MM.1S (cell line): ENCODE measurements around the gene NFKB2.
A peak's percentile ranks its signal among the peaks of the same experiment; 100 is the strongest.

Experiments used
- DNase-seq: peaks from one replicate; pipeline ENCODE4 v3.0.0-alpha.2; 2015
- H2AFZ ChIP-seq: fragments of 300-600 bp; sonication (generic); 2 replicates; pipeline ENCODE4 v1.6.0; 2016; ENCODE audit warnings: antibody characterized with exemption, low read length
- H3F3A ChIP-seq: fragments of 300-600 bp; sonication (generic); 2 replicates; pipeline ENCODE4 v1.6.1; 2016; ENCODE audit warnings: mild to moderate bottlenecking, antibody characterized with exemption, low read length, moderate library complexity, mixed read lengths; ENCODE audit not compliant: insufficient read depth
- H3K27ac ChIP-seq: fragments of 300-600 bp; sonication (generic); 2 replicates; pipeline ENCODE4 v1.5.1; 2016; ENCODE audit warnings: mild to moderate bottlenecking, low read length
- H3K27me3 ChIP-seq: fragments of 300-600 bp; sonication (generic); replicated peaks from 2 replicates; pipeline ENCODE4 v1.6.0; 2016; ENCODE audit warnings: low read length; ENCODE audit not compliant: insufficient read depth
- H3K36me3 ChIP-seq: fragments of 300-600 bp; sonication (generic); replicated peaks from 2 replicates; pipeline ENCODE4 v1.6.1; 2016; ENCODE audit warnings: mild to moderate bottlenecking, low read length, mixed read lengths; ENCODE audit not compliant: insufficient read depth
- H3K4me1 ChIP-seq: fragments of 300-600 bp; sonication (generic); 2 replicates; pipeline ENCODE4 v1.6.1; 2016; ENCODE audit warnings: low read length, mixed read lengths
- H3K4me2 ChIP-seq: fragments of 300-600 bp; sonication (generic); 2 replicates; pipeline ENCODE4 v1.6.0; 2016; ENCODE audit warnings: low read depth, low read length
- H3K4me3 ChIP-seq: fragments of 300-600 bp; sonication (generic); 2 replicates; pipeline ENCODE4 v1.5.1; 2016; ENCODE audit warnings: low read length, mixed read lengths
- H3K79me2 ChIP-seq: fragments of 300-600 bp; sonication (generic); 2 replicates; pipeline ENCODE4 v1.6.1; 2016; ENCODE audit warnings: mixed run types, low read length, mixed read lengths
- H3K9ac ChIP-seq: fragments of 300-600 bp; sonication (generic); 2 replicates; pipeline ENCODE4 v1.6.1; 2016; ENCODE audit warnings: low read length, mixed read lengths
- H3K9me2 ChIP-seq: fragments of 300-600 bp; sonication (generic); replicated peaks from 2 replicates; pipeline ENCODE4 v1.6.1; 2016; ENCODE audit warnings: mild to moderate bottlenecking, low read length, mixed read lengths; ENCODE audit not compliant: insufficient read depth
- H3K9me3 ChIP-seq: fragments of 300-600 bp; sonication (generic); replicated peaks from 2 replicates; pipeline ENCODE4 v1.6.1; 2016; ENCODE audit warnings: mild to moderate bottlenecking, low read length, mixed read lengths; ENCODE audit not compliant: insufficient read depth
- H4K20me1 ChIP-seq: fragments of 300-600 bp; sonication (generic); 2 replicates; pipeline ENCODE4 v1.6.1; 2016; ENCODE audit warnings: mild to moderate bottlenecking, low read length, moderate library complexity, mixed read lengths; ENCODE audit not compliant: insufficient read depth
- CTCF ChIP-seq: fragments of 300-600 bp; sonication (generic); IDR thresholded peaks from 2 replicates; pipeline ENCODE4 v1.5.1; 2016; ENCODE audit warnings: antibody characterized with exemption, low read length, mixed read lengths
- EZH2 ChIP-seq: fragments of 300-600 bp; sonication (generic); optimal IDR thresholded peaks from 2 replicates; pipeline ENCODE3; 2017; ENCODE audit warnings: low read depth, mild to moderate bottlenecking, antibody characterized with exemption, low read length, mixed read lengths
- EZH2phosphoT487 ChIP-seq: fragments of 300-600 bp; sonication (generic); IDR thresholded peaks from 2 replicates; pipeline ENCODE4 v1.6.1; 2018; ENCODE audit warnings: antibody characterized with exemption, low read length

Gene NFKB2

DNA sequence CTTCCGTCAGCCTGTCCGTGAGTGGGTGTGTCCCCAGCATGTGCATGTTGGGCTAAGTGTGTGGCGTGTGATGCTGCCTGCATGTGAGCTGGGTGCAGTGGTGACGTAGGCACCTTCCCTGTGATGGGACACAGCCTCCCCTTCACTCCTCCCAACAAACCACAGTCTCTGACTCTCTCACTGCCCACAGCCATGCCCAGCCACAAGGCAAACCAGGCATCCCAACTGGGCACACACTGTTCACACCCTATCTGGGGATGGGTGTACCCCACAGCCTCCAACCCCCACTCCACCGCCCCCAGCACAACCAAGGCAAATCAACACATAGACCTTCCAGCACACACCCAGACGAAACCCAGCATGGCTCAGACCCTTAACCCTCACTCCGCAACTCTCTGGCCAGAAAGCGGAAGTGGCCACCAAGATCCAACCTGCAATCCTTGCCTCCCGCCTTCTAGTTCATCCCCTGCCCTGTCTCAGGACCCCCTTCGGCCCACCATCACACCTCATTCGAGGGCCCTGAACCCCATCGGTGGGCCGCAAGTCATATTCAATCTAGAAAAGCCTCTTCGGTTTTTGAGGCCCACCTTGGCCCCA is 12.7 kb downstream of the NFKB2 start:
- DNase-seq: no peak

GRCh38 chr10:102408728-102409603 is 13.5 kb downstream of the NFKB2 start:
- Histone ChIP-seq H3K27me3 (peaks cover 68% of the 10 kb centered on the region), H3K36me3 (no peaks in the 10 kb centered on the region), H3K4me2 (peak overlapping the region; percentile 59), H3K27ac (no peak overlapping the region), H3K9ac (no peak overlapping the region), H3K9me3 (no peaks in the 10 kb centered on the region), H3F3A (0 out of 2 replicates have a peak, but pooled peaks cover 5% of the 10 kb centered on the region), H4K20me1 (no peaks in the 10 kb centered on the region), H3K4me3 (no peak overlapping the region), H3K79me2 (no peaks in the 10 kb centered on the region), H3K4me1 (no peaks in the 10 kb centered on the region), H3K9me2 (no peaks in the 10 kb centered on the region), H2AFZ (no peak overlapping the region)
- no peak for DNase-seq
- peak; percentile 75 for TF ChIP-seq EZH2
- no peak for TF ChIP-seq EZH2phosphoT487

More for the DNA sequence above, 12.7 kb downstream of the NFKB2 start:
- H3K9ac ChIP-seq: no peak overlapping the region
- no peaks in the 10 kb centered on the region for H3K9me2 ChIP-seq
- no peak overlapping the region for H3K4me2 ChIP-seq
- H3K9me3 ChIP-seq: no peaks in the 10 kb centered on the region
- no peak overlapping the region for H3K4me3 ChIP-seq
- H2AFZ ChIP-seq: no peak overlapping the region
- no peaks in the 10 kb centered on the region for H3K4me1 ChIP-seq
- no peaks in the 10 kb centered on the region for H3K79me2 ChIP-seq
- peaks cover 10% of the 10 kb centered on the region; the same call in 1 of the 2 replicates for H3F3A ChIP-seq
- no peaks in the 10 kb centered on the region for H4K20me1 ChIP-seq
- peaks cover 60% of the 10 kb centered on the region for H3K27me3 ChIP-seq
- no peak for TF ChIP-seq CTCF
- TF ChIP-seq EZH2: no peak
- TF ChIP-seq EZH2phosphoT487: no peak
- no peaks in the 10 kb centered on the region for H3K36me3 ChIP-seq
- no peak overlapping the region for H3K27ac ChIP-seq

DNA sequence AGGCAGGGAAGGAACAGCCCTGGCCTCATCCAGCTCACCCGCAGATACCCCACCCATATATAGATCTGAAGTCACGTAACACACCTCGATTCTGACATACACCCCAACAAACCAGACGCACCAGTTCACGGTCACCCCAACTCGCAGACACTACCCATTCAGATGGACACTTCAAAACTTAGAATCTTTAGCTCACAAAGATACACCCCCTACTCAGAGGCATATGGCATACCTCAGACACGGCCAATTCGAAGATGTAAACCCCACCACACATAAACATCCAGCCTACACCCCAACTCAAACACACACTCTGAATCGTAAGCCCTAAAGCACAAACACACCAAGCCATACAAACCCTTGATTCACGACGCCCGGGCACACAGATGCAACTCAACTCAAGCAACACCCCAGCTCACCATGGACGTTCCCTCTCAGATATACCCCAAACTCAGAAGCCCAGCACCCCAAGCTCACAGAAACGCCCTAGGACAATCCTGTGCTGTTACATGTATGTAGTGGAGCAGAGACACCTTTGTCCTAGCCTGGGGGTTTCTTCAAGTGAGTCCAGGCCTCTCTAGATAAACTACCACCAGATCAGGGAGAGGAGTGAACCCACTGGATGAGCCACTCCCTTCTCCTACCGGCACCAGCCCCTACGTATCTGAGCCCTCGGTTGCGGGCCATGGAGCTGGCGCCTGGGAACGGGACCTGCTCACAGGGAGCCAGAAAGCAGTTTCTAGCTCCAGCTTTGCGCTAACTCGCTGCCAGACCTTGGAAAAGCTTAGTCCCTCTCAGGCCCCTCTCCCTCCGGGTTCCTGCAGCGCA is 14.3 kb downstream of the NFKB2 start:
- no peak overlapping the region for H3K4me2 ChIP-seq
- H3K79me2 ChIP-seq: no peaks in the 10 kb centered on the region
- peaks cover 76% of the 10 kb centered on the region for H3K27me3 ChIP-seq
- H2AFZ ChIP-seq: no peak overlapping the region
- no peaks in the 10 kb centered on the region for H3K9me3 ChIP-seq
- H3K9ac ChIP-seq: no peak overlapping the region
- DNase-seq: no peak
- H4K20me1 ChIP-seq: no peaks in the 10 kb centered on the region
- H3K4me3 ChIP-seq: no peak overlapping the region
- no peaks in the 10 kb centered on the region for H3F3A ChIP-seq
- H3K27ac ChIP-seq: no peak overlapping the region
- no peaks in the 10 kb centered on the region for H3K9me2 ChIP-seq
- H3K4me1 ChIP-seq: no peaks in the 10 kb centered on the region
- H3K36me3 ChIP-seq: no peaks in the 10 kb centered on the region
- TF ChIP-seq CTCF (no peak), EZH2phosphoT487 (no peak), EZH2 (no peak)
